T1000 (cell line): ENCODE results near the gene TMEM18.

Source experiments
- DNase-seq: peaks from one replicate; lab custom pipeline; 2025; ENCODE audit warnings: mixed read lengths; lab: John Stamatoyannopoulos, UW

The TMEM18 gene

DNA sequence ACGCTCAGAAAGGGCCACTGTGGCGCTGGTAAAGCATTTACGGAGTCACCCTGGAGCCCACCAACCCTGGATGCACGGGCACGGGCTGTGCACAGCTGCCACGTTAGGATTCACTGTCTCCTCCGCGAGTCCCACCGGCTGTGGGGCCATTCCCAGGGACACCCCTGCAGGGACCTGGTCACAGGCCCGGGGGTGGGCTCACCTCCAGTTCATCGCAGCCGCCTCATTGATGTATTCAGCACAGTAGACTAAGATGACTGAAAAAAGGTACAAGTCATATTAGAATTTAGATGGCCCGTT is 4.7 kb downstream of the TMEM18 start:
- DNase-seq: no peak

- DNase-seq: no peak
These were observed 5.2 kb downstream of the TMEM18 start for GRCh38 chr2:671787-672605.

DNA sequence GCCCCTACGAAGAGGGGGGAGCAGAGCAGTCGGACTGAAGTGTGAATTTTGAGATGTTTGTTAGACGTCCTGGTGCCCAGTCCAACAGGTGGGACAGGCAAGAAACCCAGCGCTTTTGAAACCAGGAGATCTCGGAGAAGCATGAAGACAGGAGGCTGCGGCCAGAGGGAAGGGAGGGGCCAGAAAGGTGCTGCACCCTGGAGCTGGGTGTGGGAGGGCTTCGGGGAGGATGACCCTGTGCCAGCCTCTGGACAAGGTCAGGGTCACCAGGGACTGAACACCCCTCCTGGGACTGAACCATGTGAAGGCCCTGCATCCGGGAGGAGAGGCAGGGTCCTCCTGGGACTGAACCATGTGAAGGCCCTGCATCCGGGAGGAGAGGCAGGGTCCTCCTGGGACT is 6.1 kb downstream of the TMEM18 start:
- no peak for DNase-seq

GRCh38 chr2:670637-671036 is 6.6 kb downstream of the TMEM18 start:
- no peak for DNase-seq

DNA sequence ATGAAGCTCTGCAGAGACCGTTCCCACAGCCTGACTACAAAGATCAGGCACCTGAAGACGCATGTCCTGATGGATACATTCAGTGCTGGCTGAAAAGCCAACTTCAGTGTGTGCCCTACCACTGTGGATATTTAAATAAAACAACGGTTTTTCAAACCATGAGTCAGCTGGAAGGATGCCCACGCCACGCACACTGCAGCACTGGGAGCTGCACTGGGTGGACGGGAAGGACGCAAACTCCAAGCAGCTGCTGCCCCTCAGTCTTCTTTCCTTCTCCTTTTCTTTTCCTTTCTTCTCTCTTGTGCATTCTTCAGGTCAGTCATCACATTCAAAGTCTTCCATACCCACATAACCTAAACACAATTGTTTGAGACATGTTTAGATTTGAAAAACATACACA is 7.9 kb downstream of the TMEM18 start:
- no peak for DNase-seq

GRCh38 chr2:668000-668398 is 9.2 kb downstream of the TMEM18 start:
- DNase-seq: no peak

DNA sequence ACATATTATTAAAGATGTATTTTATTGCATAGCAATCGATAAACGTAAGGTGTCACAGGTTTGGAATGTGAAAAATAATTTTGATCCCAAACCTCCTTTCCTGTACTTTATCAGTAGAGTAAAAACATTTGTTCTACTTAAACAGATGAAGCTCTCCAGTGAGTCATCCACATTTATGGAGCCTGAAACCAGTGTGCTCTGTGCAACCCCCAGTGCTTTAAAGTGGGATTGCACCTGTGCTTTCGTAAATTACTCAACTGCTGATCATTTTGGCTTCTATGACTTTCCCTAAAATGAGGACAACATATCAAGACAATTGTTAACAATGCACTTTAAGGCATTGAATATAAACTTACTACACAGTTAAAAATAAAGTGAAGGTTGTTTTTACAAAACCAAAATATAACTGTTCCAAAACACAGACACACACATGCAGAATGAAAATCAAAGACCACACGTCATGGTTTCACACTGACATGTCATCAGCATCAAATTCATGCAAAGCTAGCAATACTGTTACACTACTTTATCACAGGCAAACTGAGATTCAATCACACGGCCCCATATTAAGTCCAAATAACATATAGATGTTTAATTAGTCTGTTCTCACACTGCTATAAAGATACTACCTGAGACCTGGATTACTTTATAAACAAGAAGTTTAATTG is 9.7 kb downstream of the TMEM18 start:
- no peak for DNase-seq

DNA sequence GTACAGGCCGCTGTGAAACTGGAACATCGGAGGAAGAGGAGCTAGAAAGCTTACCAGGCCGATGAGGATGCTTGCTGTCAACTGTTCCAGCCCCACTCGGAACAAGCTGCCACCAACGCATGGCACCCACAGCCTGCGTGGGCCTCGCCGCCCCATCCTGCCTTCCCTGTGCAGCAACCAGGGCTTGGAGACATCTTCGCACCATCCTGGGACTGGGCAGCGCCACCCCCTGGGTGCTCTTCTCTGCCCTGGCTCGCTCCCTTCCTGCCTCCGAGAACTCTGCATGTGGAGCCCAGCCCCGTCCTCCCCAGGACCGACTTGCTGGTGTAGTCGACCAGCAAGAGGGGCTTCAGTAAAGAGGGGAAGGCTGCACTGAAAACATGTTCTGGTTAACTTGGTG is 10.8 kb downstream of the TMEM18 start:
- no peak for DNase-seq

- DNase-seq: no peak
These were observed 11.7 kb downstream of the TMEM18 start for GRCh38 chr2:665340-666073.

DNA sequence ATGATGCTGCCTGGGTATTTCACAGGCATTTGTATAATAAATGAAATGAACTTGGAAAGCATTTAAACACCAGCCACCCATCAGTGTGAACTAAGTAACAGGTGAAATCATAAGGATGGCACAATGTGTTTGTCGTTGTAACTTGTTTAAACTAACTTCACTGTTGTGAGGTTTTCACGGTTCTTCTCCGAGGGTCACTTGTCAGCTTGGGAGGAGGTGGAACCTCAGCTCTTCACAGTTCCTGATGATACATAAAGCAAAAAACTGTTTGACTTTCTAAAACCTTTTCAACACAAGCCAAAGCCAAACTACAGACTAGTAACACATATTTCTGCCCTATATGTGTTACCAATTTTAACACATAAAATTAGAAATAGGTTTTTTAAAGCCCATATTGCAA is 13.1 kb downstream of the TMEM18 start:
- DNase-seq: no peak

GRCh38 chr2:663221-663620 is 14.0 kb downstream of the TMEM18 start:
- DNase-seq: no peak

GRCh38 chr2:661360-661635 is 15.9 kb downstream of the TMEM18 start:
- no peak for DNase-seq

GRCh38 chr2:660586-661359 is 16.4 kb downstream of the TMEM18 start:
- no peak for DNase-seq

DNA sequence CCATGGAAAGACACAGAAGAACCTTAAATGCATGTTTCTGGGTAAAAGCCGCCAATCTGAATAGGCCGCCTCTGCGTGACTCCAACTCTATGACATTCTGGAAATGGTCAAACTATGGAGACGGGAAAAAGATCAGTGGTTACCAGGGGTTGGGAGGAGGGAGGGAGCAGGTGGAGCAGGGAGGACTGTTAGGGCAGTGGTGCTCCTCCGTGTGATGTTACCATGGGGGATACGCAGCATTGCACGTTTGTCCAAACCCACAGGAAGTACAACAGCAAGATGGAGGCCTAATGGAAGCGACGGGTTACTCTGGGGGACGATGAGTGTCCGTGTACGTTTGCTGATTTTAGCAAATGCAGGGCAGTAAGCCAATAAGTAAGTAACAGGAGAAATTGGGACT is 17.2 kb downstream of the TMEM18 start:
- no peak for DNase-seq

DNA sequence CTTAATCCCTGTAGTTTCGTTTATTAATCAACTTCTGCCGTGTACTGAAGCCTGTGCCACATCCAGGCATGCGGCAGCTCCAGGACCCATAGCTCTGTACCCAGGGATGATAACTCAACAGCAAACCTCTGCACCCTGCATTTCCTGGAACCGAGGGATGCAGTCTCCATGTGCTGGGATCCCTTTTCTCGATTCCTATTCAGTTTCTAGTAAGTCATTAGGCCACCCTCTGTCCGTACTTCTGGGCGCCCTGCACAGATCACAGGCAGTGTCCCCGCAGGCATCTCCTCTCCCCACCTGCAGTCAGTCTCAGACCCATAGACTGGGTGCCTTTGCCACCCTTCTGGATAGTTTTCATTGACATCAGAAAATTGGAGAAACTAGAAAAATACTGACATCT is 18.8 kb downstream of the TMEM18 start:
- no peak for DNase-seq

DNA sequence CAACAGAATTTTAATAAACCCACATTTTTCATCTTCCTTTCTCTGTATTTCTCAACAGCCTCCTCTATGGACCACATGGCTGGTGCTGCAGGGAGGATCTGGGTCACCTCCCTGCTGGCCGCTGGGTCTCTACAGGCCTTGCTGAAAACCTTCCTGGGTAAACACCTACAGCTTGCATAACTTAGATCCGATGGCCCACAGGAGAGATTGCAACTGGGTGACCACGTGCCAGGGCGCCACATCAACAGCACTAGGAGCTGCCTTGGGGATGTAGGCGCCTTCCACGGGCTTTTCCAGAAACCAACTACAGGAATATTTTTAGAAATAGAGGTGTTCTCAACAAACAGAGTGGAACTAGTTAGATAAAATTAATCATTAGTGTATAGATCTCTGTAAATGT is 19.4 kb downstream of the TMEM18 start:
- no peak for DNase-seq

- no peak for DNase-seq
These were observed 20.5 kb downstream of the TMEM18 start for GRCh38 chr2:656676-657075.

- no peak for DNase-seq
These were observed 21.6 kb downstream of the TMEM18 start for GRCh38 chr2:655626-656025.

DNA sequence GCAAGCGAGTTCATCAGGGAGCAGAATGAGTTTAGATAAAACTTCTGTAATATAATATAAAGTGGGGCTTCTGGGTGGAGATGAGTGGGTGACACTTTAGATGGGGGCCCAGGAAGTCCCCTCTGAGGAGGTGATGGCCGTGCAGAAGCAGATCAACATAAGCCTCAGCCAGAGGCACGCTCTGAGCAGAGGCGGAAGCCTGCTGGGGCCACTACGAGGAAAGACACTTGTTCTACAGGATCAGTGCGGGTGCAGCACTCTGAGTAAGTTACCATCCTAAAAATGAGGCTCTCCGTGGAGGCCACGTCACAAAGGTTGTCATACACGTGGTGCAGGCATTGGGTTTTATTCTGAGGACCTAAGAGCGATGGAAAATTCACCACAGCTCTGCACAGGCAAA is 22.3 kb downstream of the TMEM18 start:
- DNase-seq: no peak

GRCh38 chr2:653645-654425 is 23.4 kb downstream of the TMEM18 start:
- DNase-seq: no peak

DNA sequence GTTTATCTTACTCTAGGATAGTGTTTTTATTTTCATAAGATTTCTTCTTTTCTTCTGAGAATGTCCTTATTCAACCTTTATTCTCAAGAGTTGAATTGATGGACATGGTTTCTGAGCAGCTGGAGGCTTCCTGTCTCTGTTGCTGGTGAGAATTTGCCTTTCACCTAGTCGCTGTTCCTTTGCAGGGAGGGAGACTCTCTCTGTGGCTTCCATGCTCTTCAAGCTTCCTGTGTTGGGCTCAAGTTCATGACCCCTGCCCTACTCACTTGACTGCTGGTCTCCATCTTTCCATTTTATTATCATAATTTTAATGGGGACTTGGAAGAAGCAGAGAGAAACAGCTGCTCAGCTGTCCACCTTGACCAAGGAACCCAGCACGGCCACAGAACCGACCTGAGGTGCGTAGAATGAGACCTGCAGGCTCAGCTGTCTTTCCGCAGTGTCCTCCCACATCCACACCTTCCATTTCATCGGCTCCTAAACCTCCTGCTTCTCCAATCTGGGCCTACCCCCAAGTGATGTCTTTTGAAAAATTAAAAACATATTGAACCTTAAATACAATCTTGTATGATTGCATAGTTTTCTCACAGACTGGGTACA is 24.2 kb downstream of the TMEM18 start:
- DNase-seq: no peak
